HCT116 (cell line): ENCODE measurements around the gene SIPA1L3. TPM values are rescaled to one million over a fixed set of nuclear protein-coding genes. Genes with fewer than 3 reads are reported as not detected.

ENCODE experiments used
- ATAC-seq: fragments of 200-7000 bp; cut with Tn5 transposase; 2 replicates; pipeline ENCODE4 v1.9.1; 2020; ENCODE audit warnings: mild to moderate bottlenecking, moderate library complexity
- BruUV-seq: library from RNA; stranded (reverse); fragments of 400-500 nt; replicated peaks from 2 replicates; lab custom pipeline; 2021; lab: Mats Ljungman, UMichigan
- CTCF ChIA-PET: fragments of 300-600 bp; sonication (Branson Sonifier 250); formaldehyde crosslinking; loops from one replicate; lab custom pipeline; 2021; ENCODE audit warnings: antibody characterized with exemption; lab: Charles Lee
- POLR2A ChIA-PET: fragments of 300-600, 350-600 bp; sonication (Branson Sonifier 250); formaldehyde crosslinking; loops from one replicate; lab custom pipeline; 2021; ENCODE audit warnings: antibody characterized with exemption; lab: Charles Lee
- RAD21 ChIA-PET, 2 experiments: fragments of 300-600 bp; sonication (Branson Sonifier 250); formaldehyde crosslinking; loops; one replicate each; lab custom pipeline; 2023; ENCODE audit warnings: low total read pairs in 2 of 2; ENCODE audit not compliant: uncharacterized antibody in 2 of 2, unreplicated experiment in 2 of 2, low non-redundant PET in 1 of 2; lab: Charles Lee
- DNase-seq: peaks from one replicate; pipeline ENCODE4 v3.0.0-alpha.2; 2010; ENCODE audit warnings: low read depth, low spot score
- H2AFZ ChIP-seq: fragments of 200-600 bp; shearing (Covaris generic), sonication (generic); 2 replicates; pipeline ENCODE4 v1.6.1; 2017; ENCODE audit warnings: low read depth, mixed run types, mixed read lengths, antibody characterized with exemption, low read length; ENCODE audit not compliant: poor library complexity, severe bottlenecking
- H3K27ac ChIP-seq: 2 replicates; pipeline ENCODE4 v1.5.1; 2012; ENCODE audit warnings: low read depth, low read length
- H3K27me3 ChIP-seq: fragments of 200-600 bp; sonication (generic); 2 replicates; pipeline ENCODE4 v1.6.1; 2016; ENCODE audit warnings: mixed run types, low read length, mixed read lengths; ENCODE audit not compliant: insufficient read depth
- H3K36me3 ChIP-seq, 2 experiments: fragments of 200-500 bp in 1 of 2; fragments of 200-600 bp in 1 of 2; sonication (Bioruptor generic) in 1 of 2; sonication (generic) in 1 of 2; 2 replicates each; pipeline versions ENCODE4 v1.5.1 to v1.6.1; 2014 to 2016; ENCODE audit warnings: low read length in 2 of 2, inconsistent platforms in 1 of 2, mixed read lengths in 1 of 2, mixed run types in 1 of 2; ENCODE audit not compliant: insufficient read depth in 2 of 2, control insufficient read depth in 1 of 2
- H3K4me1 ChIP-seq, 2 experiments: fragments of 200-600 bp in 1 of 2; sonication (generic) in 1 of 2; 2 replicates each; pipeline versions ENCODE4 v1.5.1 to v1.6.1; 2012 to 2017; ENCODE audit warnings: low read length in 2 of 2, inconsistent platforms in 1 of 2, mild to moderate bottlenecking in 1 of 2, mixed read lengths in 1 of 2, mixed run types in 1 of 2, moderate library complexity in 1 of 2; ENCODE audit not compliant: insufficient read depth in 2 of 2, control insufficient read depth in 1 of 2
- H3K4me2 ChIP-seq: fragments of 200-600 bp; sonication (generic); 2 replicates; pipeline ENCODE4 v1.6.1; 2017; ENCODE audit warnings: mixed run types, low read length, mixed read lengths
- H3K4me3 ChIP-seq, 2 experiments: fragments of 200-600 bp in 1 of 2; sonication (generic) in 1 of 2; replicated peaks in 1 of 2; 2 replicates each; pipeline ENCODE4 v1.5.1; 2011 to 2016; ENCODE audit warnings: low read length in 2 of 2, control low read depth in 1 of 2, low read depth in 1 of 2, mild to moderate bottlenecking in 1 of 2, mixed read lengths in 1 of 2, mixed run types in 1 of 2
- H3K79me2 ChIP-seq: fragments of 200-600 bp; sonication (generic); 2 replicates; pipeline ENCODE4 v1.6.1; 2017; ENCODE audit warnings: mild to moderate bottlenecking, mixed run types, low read length, moderate library complexity, mixed read lengths; ENCODE audit not compliant: insufficient read depth
- H3K9ac ChIP-seq: fragments of 200-600 bp; sonication (generic); 2 replicates; pipeline ENCODE4 v1.6.1; 2016; ENCODE audit warnings: low read length, mixed read lengths
- H3K9me2 ChIP-seq: fragments of 200-600 bp; sonication (generic), shearing (Covaris generic); 2 replicates; pipeline ENCODE4 v1.6.1; 2017; ENCODE audit warnings: mixed run types, mild to moderate bottlenecking, moderate library complexity; ENCODE audit not compliant: insufficient read depth
- H3K9me3 ChIP-seq, 2 experiments: fragments of 200-500 bp in 1 of 2; fragments of 200-600 bp in 1 of 2; sonication (Bioruptor generic) in 1 of 2; sonication (generic) in 1 of 2; 2 replicates each; pipeline ENCODE4 v1.6.1; 2014 to 2017; ENCODE audit warnings: low read length in 2 of 2, mixed read lengths in 2 of 2, inconsistent platforms in 1 of 2, low read depth in 1 of 2, mild to moderate bottlenecking in 1 of 2, mixed run types in 1 of 2, moderate library complexity in 1 of 2; ENCODE audit not compliant: control insufficient read depth in 1 of 2, insufficient read depth in 1 of 2
- H4K20me1 ChIP-seq: fragments of 200-600 bp; sonication (generic), shearing (Covaris generic); 2 replicates; pipeline ENCODE4 v1.6.1; 2017; ENCODE audit warnings: mixed run types, mild to moderate bottlenecking, moderate library complexity; ENCODE audit not compliant: insufficient read depth
- CBX3 ChIP-seq: IDR thresholded peaks from 2 replicates; pipeline ENCODE4 v1.6.1; 2012; ENCODE audit warnings: low read depth
- CEBPB ChIP-seq: IDR thresholded peaks from 2 replicates; pipeline ENCODE4 v1.6.1; 2012; ENCODE audit warnings: low read depth
- EGR1 ChIP-seq: IDR thresholded peaks from 2 replicates; pipeline ENCODE4 v1.6.1; 2012; ENCODE audit warnings: low read depth
- ELF1 ChIP-seq: IDR thresholded peaks from 2 replicates; pipeline ENCODE4 v1.6.1; 2012; ENCODE audit warnings: low read depth, borderline replicate concordance
- FOSL1 ChIP-seq: IDR thresholded peaks from 2 replicates; pipeline ENCODE4 v1.6.1; 2012; ENCODE audit warnings: low read depth
- MAX ChIP-seq: IDR thresholded peaks from 2 replicates; pipeline ENCODE4 v1.6.1; 2012
- POLR2A ChIP-seq: IDR thresholded peaks from 2 replicates; pipeline ENCODE4 v1.7.0; 2011; ENCODE audit warnings: borderline replicate concordance; ENCODE audit not compliant: insufficient read depth, insufficient read length; ENCODE audit errors: extremely low read depth
- POLR2AphosphoS5 ChIP-seq: IDR thresholded peaks from 2 replicates; pipeline ENCODE4 v1.6.1; 2011; ENCODE audit warnings: mild to moderate bottlenecking, low read depth, low read length, moderate library complexity
- SIN3A ChIP-seq: IDR thresholded peaks from 2 replicates; pipeline ENCODE4 v1.6.1; 2012; ENCODE audit warnings: low read depth
- SP1 ChIP-seq: IDR thresholded peaks from 2 replicates; pipeline ENCODE4 v1.6.1; 2012; ENCODE audit warnings: low read depth
- SRF ChIP-seq: IDR thresholded peaks from 2 replicates; pipeline ENCODE4 v1.6.1; 2012; ENCODE audit warnings: low read depth
- TCF7L2 ChIP-seq: IDR thresholded peaks from 2 replicates; pipeline ENCODE4 v1.7.0; 2011; ENCODE audit warnings: borderline replicate concordance, inconsistent platforms; ENCODE audit not compliant: insufficient read depth, insufficient read length; ENCODE audit errors: extremely low read depth
- YY1 ChIP-seq: IDR thresholded peaks from 2 replicates; pipeline ENCODE4 v1.6.1; 2011; ENCODE audit warnings: low read length, low read depth, moderate library complexity, mild to moderate bottlenecking; ENCODE audit not compliant: insufficient replicate concordance; ENCODE audit errors: extremely low read depth
- ZNF274 ChIP-seq: fragments of 200-500 bp; sonication (Bioruptor generic); IDR thresholded peaks from 2 replicates; pipeline ENCODE4 v1.6.1; 2014; ENCODE audit warnings: mild to moderate bottlenecking, low read depth, low read length, inconsistent platforms
- intact Hi-C: fragments of 100-400 bp; cut with micrococcal nuclease; formaldehyde crosslinking; loops from 2 replicates; pipeline ENCODE4 v1.10.0; 2022
- total RNA-seq: library from RNA; stranded (reverse); gene quantifications from one replicate; pipeline ENCODE4 v1.2.1, GENCODE V29; 2021; ENCODE audit not compliant: unreplicated experiment
- TF ChIP-seq, protein P1 (sequence below), 3 experiments: fragments of 200-600 bp in 1 of 3; sonication (generic) in 1 of 3; IDR thresholded peaks in 2 of 3; conservative IDR thresholded peaks in 1 of 3; 2 replicates each; pipeline ENCODE4 v1.5.1; 2012 to 2017; ENCODE audit warnings: low read depth in 2 of 3, low read length in 2 of 3, antibody characterized with exemption in 1 of 3, borderline replicate concordance in 1 of 3, control low read depth in 1 of 3, mild to moderate bottlenecking in 1 of 3, mixed read lengths in 1 of 3, mixed run types in 1 of 3, moderate library complexity in 1 of 3; ENCODE audit not compliant: insufficient read depth in 1 of 3
- TF ChIP-seq, protein P2 (sequence below): IDR thresholded peaks from 2 replicates; pipeline ENCODE4 v1.6.1; 2011; ENCODE audit warnings: mild to moderate bottlenecking, low read length, moderate library complexity; ENCODE audit not compliant: insufficient replicate concordance; ENCODE audit errors: extremely low read depth

Gene SIPA1L3
- total RNA-seq, 1 experiment from 2014 or later: 41.8 TPM

DNA sequence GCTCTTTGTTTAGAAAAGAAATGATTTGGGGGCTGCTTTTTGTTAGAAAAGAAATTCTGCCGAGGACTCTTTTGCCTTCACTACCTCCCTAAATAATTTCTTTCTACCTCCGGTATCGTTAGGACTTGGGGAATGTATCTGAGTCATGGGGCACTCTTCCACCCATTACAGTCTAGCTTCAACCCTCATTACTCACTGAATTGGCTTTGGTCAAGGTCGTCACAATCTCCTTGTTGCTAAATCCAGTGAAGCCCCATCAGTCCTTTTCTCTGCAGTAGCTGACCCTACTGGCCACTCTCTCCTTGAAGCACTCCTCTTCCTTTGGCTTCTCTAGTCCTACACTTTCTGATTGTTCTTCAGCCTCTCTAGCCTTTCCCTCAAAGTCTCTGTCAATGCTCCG, 34.6 kb upstream of the SIPA1L3 start:
- no peak overlapping the region for H2AFZ ChIP-seq
- POLR2A ChIA-PET: no interaction called here

GRCh38 chr19:37874784-37875183, 32.2 kb upstream of the SIPA1L3 start:
- Histone ChIP-seq H2AFZ (no peak overlapping the region), H3K79me2 (no peaks in the 10 kb centered on the region), H3K4me2 (no peak overlapping the region), H3K4me3 (no peak overlapping the region), H3K9me3 (no peaks in the 10 kb centered on the region), H3K9me2 (no peaks in the 10 kb centered on the region), H3K36me3 (no peaks in the 10 kb centered on the region), H3K4me1 (no peaks in the 10 kb centered on the region), H4K20me1 (no peaks in the 10 kb centered on the region), H3K9ac (no peak overlapping the region), H3K27me3 (no peaks in the 10 kb centered on the region), H3K27ac (no peak overlapping the region)
- no peak for DNase-seq
- POLR2A ChIA-PET: no interaction called here
- intact Hi-C loops: no loop called here
- CTCF ChIA-PET: no interaction called here
- no peak for ATAC-seq
- RAD21 ChIA-PET: no interaction called here
- no TSS peak for BruUV-seq
- TF ChIP-seq FOSL1: no peak
- TF ChIP-seq POLR2A: no peak
- TF ChIP-seq SIN3A: no peak
- no peak for TF ChIP-seq CBX3
- TF ChIP-seq ELF1: no peak
- TF ChIP-seq, protein P1, sequence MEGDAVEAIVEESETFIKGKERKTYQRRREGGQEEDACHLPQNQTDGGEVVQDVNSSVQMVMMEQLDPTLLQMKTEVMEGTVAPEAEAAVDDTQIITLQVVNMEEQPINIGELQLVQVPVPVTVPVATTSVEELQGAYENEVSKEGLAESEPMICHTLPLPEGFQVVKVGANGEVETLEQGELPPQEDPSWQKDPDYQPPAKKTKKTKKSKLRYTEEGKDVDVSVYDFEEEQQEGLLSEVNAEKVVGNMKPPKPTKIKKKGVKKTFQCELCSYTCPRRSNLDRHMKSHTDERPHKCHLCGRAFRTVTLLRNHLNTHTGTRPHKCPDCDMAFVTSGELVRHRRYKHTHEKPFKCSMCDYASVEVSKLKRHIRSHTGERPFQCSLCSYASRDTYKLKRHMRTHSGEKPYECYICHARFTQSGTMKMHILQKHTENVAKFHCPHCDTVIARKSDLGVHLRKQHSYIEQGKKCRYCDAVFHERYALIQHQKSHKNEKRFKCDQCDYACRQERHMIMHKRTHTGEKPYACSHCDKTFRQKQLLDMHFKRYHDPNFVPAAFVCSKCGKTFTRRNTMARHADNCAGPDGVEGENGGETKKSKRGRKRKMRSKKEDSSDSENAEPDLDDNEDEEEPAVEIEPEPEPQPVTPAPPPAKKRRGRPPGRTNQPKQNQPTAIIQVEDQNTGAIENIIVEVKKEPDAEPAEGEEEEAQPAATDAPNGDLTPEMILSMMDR (IDR thresholded peaks at IDR 0.05 in 2 of 3, conservative IDR thresholded peaks at IDR 0.05 in 1 of 3; ENCODE audit: borderline replicate concordance in 1 of 3, insufficient read depth in 1 of 3, low read depth in 2 of 3, low read length in 2 of 3): no peak
- no peak for TF ChIP-seq TCF7L2
- no peak for TF ChIP-seq YY1
- no peak for TF ChIP-seq POLR2AphosphoS5
- no peak for TF ChIP-seq SRF
- no peak for TF ChIP-seq ZNF274
- no peak for TF ChIP-seq SP1
- TF ChIP-seq EGR1: no peak

More for the DNA sequence above, 34.6 kb upstream of the SIPA1L3 start:
- no peak for ATAC-seq
- DNase-seq: no peak
- no peaks in the 10 kb centered on the region for H3K79me2 ChIP-seq
- H3K4me1 ChIP-seq: no peaks in the 10 kb centered on the region
- no TSS peak for BruUV-seq
- no peaks in the 10 kb centered on the region for H3K27me3 ChIP-seq
- H3K4me2 ChIP-seq: no peak overlapping the region
- no peak overlapping the region for H3K9ac ChIP-seq
- TF ChIP-seq, protein P2, sequence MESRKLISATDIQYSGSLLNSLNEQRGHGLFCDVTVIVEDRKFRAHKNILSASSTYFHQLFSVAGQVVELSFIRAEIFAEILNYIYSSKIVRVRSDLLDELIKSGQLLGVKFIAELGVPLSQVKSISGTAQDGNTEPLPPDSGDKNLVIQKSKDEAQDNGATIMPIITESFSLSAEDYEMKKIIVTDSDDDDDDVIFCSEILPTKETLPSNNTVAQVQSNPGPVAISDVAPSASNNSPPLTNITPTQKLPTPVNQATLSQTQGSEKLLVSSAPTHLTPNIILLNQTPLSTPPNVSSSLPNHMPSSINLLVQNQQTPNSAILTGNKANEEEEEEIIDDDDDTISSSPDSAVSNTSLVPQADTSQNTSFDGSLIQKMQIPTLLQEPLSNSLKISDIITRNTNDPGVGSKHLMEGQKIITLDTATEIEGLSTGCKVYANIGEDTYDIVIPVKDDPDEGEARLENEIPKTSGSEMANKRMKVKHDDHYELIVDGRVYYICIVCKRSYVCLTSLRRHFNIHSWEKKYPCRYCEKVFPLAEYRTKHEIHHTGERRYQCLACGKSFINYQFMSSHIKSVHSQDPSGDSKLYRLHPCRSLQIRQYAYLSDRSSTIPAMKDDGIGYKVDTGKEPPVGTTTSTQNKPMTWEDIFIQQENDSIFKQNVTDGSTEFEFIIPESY: no peak
- TF ChIP-seq YY1 (no peak), CEBPB (no peak), POLR2AphosphoS5 (no peak), POLR2A (no peak), ZNF274 (no peak), ELF1 (no peak), MAX (no peak)
- H3K36me3 ChIP-seq: no peaks in the 10 kb centered on the region
- ChIA-PET CTCF (no interaction called here), RAD21 (no interaction called here)
- H3K4me3 ChIP-seq: no peak overlapping the region
- no peak overlapping the region for H3K27ac ChIP-seq
- no peaks in the 10 kb centered on the region for H3K9me2 ChIP-seq
- intact Hi-C loops: no loop called here
- H3K9me3 ChIP-seq: no peaks in the 10 kb centered on the region
- H4K20me1 ChIP-seq: no peaks in the 10 kb centered on the region
